ENCODE data around the gene TMEM132A. TPM values are rescaled to one million over a fixed set of nuclear protein-coding genes. Genes with fewer than 3 reads are reported as not detected.
A peak's percentile ranks its signal among the peaks of the same experiment; 100 is the strongest.

Gene TMEM132A
- total RNA-seq, 4 donors from 2014 or later: 11.8 to 52.7 (median 17.8) TPM

DNA sequence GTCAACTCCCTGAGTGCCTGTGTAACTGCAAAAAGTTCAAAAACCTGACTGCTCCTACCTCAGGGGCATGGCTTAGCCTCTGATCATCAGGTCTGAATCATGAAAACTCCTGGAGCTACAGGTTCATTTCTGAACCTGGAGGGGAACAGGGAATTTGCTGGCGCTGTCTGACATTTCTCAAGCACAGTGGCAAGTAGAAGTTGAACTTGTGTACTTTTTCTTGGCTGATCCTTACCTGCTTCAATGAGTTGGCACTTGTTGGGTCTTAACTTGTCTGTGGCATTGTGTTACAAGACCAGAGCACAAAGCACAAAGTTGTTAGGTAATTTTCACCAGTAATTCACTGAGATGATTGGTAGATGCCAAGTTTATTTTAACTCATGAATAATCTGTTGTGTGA is 7.0 kb upstream of the TMEM132A start:
- no peaks in the 10 kb centered on the region for H3K27me3 ChIP-seq
- intact Hi-C loops (cut with DNase I): no loop called here
- TF ChIP-seq, protein P1, sequence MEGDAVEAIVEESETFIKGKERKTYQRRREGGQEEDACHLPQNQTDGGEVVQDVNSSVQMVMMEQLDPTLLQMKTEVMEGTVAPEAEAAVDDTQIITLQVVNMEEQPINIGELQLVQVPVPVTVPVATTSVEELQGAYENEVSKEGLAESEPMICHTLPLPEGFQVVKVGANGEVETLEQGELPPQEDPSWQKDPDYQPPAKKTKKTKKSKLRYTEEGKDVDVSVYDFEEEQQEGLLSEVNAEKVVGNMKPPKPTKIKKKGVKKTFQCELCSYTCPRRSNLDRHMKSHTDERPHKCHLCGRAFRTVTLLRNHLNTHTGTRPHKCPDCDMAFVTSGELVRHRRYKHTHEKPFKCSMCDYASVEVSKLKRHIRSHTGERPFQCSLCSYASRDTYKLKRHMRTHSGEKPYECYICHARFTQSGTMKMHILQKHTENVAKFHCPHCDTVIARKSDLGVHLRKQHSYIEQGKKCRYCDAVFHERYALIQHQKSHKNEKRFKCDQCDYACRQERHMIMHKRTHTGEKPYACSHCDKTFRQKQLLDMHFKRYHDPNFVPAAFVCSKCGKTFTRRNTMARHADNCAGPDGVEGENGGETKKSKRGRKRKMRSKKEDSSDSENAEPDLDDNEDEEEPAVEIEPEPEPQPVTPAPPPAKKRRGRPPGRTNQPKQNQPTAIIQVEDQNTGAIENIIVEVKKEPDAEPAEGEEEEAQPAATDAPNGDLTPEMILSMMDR (IDR thresholded peaks at IDR 0.05): no peak
- no peak for TF ChIP-seq POLR2A (IDR thresholded peaks at IDR 0.05)
- no peak for DNase-seq
- peaks cover 22 to 27% (median 25%) of the 10 kb centered on the region in 3 donors for H3K36me3 ChIP-seq
- WGBS, 2 donors: 45 to 50% methylated on average over 1 of the region's 1 CpG
- H3K4me1 ChIP-seq: peaks cover 51 to 74% (median 52%) of the 10 kb centered on the region in 3 donors
- no peaks in the 10 kb centered on the region for H3K9me3 ChIP-seq
- no peak overlapping the region for H3K4me3 ChIP-seq
- H3K27ac ChIP-seq: peak overlapping the region; percentile 90 to 96 (median 94)

GRCh38 chr11:60918251-60918938 is 5.9 kb upstream of the TMEM132A start:
- peaks cover 31 to 39% (median 32%) of the 10 kb centered on the region in 3 donors for H3K36me3 ChIP-seq
- 76 to 81% methylated on average over 4 of the region's 4 CpGs for WGBS, 2 donors
- no peak for DNase-seq
- TF ChIP-seq POLR2A (IDR thresholded peaks at IDR 0.05): no peak
- TF ChIP-seq, protein P1 (IDR thresholded peaks at IDR 0.05): no peak
- intact Hi-C loops (cut with DNase I): no loop called here
- no peak overlapping the region for H3K4me3 ChIP-seq
- H3K4me1 ChIP-seq: peaks cover 42 to 71% (median 47%) of the 10 kb centered on the region in 3 donors
- H3K27ac ChIP-seq: peak overlapping the region; percentile 59 to 96 (median 91)
- H3K9me3 ChIP-seq: no peaks in the 10 kb centered on the region
- no peaks in the 10 kb centered on the region for H3K27me3 ChIP-seq

GRCh38 chr11:60918939-60919265 is 5.4 kb upstream of the TMEM132A start:
- Histone ChIP-seq H3K9me3 (no peaks in the 10 kb centered on the region), H3K4me3 (no peak overlapping the region), H3K4me1 (peaks cover 44 to 73% (median 50%) of the 10 kb centered on the region in 3 donors), H3K27ac (peak overlapping the region; percentile 59 to 96 (median 91)), H3K27me3 (peaks cover 0 to 4% (median 0%) of the 10 kb centered on the region in 4 donors), H3K36me3 (peaks cover 31 to 42% (median 32%) of the 10 kb centered on the region in 3 donors)
- WGBS, 2 donors: 21 to 33% methylated on average over 2 of the region's 2 CpGs
- DNase-seq: no peak
- TF ChIP-seq, protein P1 (IDR thresholded peaks at IDR 0.05): peak in 1 of 6 experiments; percentile 30
- TF ChIP-seq POLR2A (IDR thresholded peaks at IDR 0.05): no peak
- intact Hi-C loops (cut with DNase I): no loop called here

DNA sequence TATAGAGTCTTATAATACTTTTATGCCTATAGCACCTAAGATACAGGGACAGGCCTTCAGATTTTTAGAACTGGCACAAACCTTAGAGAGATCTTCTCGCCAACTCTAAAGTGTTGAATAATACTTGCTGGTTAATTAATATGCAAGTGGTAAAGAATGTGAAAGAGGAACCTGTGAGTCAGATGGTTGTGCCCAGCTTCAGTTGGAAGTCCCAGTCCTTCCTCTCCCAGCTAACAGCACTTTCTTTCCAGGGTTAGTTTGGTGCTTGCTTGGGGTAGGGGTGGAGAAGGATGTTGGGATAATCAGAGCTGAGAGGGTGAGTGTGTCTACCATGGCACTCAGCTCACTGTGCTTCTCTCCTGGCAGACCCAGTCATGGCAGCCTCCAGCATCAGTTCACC is 4.9 kb upstream of the TMEM132A start:
- peaks cover 31 to 42% (median 32%) of the 10 kb centered on the region in 3 donors for H3K36me3 ChIP-seq
- no peak for DNase-seq
- intact Hi-C loops (cut with DNase I): no loop called here
- no peaks in the 10 kb centered on the region for H3K9me3 ChIP-seq
- H3K27ac ChIP-seq: peak overlapping the region; percentile 77 to 96 (median 91)
- peaks cover 48 to 77% (median 52%) of the 10 kb centered on the region in 3 donors for H3K4me1 ChIP-seq
- no peak for TF ChIP-seq POLR2A (IDR thresholded peaks at IDR 0.05)
- peaks cover 0 to 6% (median 0%) of the 10 kb centered on the region in 4 donors for H3K27me3 ChIP-seq
- 38 to 44% methylated on average over 1 of the region's 1 CpG for WGBS, 2 donors
- no peak overlapping the region for H3K4me3 ChIP-seq

- Histone ChIP-seq H3K4me3 (no peak overlapping the region), H3K27me3 (peaks cover 0 to 12% (median 0%) of the 10 kb centered on the region in 4 donors), H3K4me1 (peaks cover 54 to 80% (median 57%) of the 10 kb centered on the region in 3 donors), H3K27ac (peak overlapping the region; percentile 77 to 96 (median 91)), H3K36me3 (peaks cover 31 to 42% (median 32%) of the 10 kb centered on the region in 3 donors), H3K9me3 (no peaks in the 10 kb centered on the region)
- intact Hi-C loops (cut with DNase I): no loop called here
- TF ChIP-seq, protein P1 (IDR thresholded peaks at IDR 0.05): no peak
- no peak for TF ChIP-seq POLR2A (IDR thresholded peaks at IDR 0.05)
- DNase-seq: no peak
- WGBS, 2 donors: 17 to 26% methylated on average over 2 of the region's 2 CpGs
These were observed 4.3 kb upstream of the TMEM132A start for GRCh38 chr11:60919956-60920355.

All from esophagus squamous epithelium (tissue), 5 donors.